ENCODE results near the gene MAP7. TPM values are rescaled to one million over a fixed set of nuclear protein-coding genes. Genes with fewer than 3 reads are reported as not detected.

MAP7 gene
- total RNA-seq, 6 donors from 2014 or later, result 18.1 to 26.6 (median 24.2) TPM

DNA sequence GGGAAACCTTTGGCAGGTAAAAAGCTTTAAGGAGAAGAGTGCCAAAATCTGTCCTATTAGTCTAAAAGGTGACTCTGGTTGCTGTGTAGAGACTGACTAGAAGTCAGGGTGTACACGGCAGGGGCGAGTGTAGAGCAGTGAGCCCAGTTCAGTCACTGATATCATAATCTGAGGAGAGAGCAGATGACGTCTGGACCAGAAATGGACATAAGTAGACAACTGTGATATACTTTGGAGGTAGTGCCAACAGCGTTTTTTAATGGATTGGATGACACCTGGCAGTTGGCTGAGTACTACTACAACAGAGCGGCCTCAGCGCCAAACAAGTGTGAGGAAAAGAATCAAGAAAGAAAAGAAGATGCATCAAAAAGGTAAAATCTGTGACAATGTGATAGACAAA is 76.0 kb downstream of the MAP7 start:
- no peak for ATAC-seq (ENCODE audit: low FRiP score in 2 of 2)
- no peak for DNase-seq
- no peak overlapping the region for H3K4me3 ChIP-seq
- TF ChIP-seq, protein P1, sequence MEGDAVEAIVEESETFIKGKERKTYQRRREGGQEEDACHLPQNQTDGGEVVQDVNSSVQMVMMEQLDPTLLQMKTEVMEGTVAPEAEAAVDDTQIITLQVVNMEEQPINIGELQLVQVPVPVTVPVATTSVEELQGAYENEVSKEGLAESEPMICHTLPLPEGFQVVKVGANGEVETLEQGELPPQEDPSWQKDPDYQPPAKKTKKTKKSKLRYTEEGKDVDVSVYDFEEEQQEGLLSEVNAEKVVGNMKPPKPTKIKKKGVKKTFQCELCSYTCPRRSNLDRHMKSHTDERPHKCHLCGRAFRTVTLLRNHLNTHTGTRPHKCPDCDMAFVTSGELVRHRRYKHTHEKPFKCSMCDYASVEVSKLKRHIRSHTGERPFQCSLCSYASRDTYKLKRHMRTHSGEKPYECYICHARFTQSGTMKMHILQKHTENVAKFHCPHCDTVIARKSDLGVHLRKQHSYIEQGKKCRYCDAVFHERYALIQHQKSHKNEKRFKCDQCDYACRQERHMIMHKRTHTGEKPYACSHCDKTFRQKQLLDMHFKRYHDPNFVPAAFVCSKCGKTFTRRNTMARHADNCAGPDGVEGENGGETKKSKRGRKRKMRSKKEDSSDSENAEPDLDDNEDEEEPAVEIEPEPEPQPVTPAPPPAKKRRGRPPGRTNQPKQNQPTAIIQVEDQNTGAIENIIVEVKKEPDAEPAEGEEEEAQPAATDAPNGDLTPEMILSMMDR (IDR thresholded peaks at IDR 0.05), result no peak
- no peak for TF ChIP-seq POLR2AphosphoS5 (IDR thresholded peaks at IDR 0.05)
- TF ChIP-seq POLR2A (IDR thresholded peaks at IDR 0.05), result no peak
- TF ChIP-seq EP300 (IDR thresholded peaks at IDR 0.05), result no peak
- H3K4me1 ChIP-seq, result peaks cover 4 to 15% (median 11%) of the 10 kb centered on the region in 4 donors
- H3K27me3 ChIP-seq, result no peaks in the 10 kb centered on the region
- no peak overlapping the region for H3K27ac ChIP-seq
- WGBS, 2 donors, result 90 to 94% methylated on average over 6 of the region's 6 CpGs
- H3K9me3 ChIP-seq, result no peaks in the 10 kb centered on the region
- H3K36me3 ChIP-seq, result no peaks in the 10 kb centered on the region

DNA sequence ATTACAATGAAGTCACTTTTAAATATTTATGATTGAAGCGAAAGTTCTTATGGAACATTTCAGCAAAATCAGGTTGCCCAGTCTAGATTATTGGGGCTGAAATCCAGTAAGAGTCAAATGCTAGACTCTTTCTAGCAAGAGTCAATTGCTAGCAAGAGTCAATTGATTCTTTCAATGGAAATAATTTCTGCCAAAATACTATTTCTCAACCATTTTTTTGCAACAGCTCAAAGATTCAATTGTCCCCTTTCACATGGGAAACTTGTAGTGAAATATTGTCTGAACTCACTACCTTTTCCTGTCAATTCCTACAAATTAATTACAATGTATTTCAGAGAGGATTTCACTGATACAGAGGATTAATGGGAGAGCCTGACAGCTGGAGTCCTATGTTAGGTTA is 78.3 kb downstream of the MAP7 start:
- no peaks in the 10 kb centered on the region for H3K36me3 ChIP-seq
- H3K27ac ChIP-seq, result no peak overlapping the region
- no peak for ATAC-seq (ENCODE audit: low FRiP score in 2 of 2)
- peaks cover 4 to 15% (median 11%) of the 10 kb centered on the region in 4 donors for H3K4me1 ChIP-seq
- 86 to 91% methylated on average over 1 of the region's 1 CpG for WGBS, 2 donors
- TF ChIP-seq, protein P1 (IDR thresholded peaks at IDR 0.05), result no peak
- TF ChIP-seq POLR2AphosphoS5 (IDR thresholded peaks at IDR 0.05) (no peak), EP300 (IDR thresholded peaks at IDR 0.05) (no peak), POLR2A (IDR thresholded peaks at IDR 0.05) (no peak)
- no peaks in the 10 kb centered on the region for H3K9me3 ChIP-seq
- H3K4me3 ChIP-seq, result no peak overlapping the region
- no peak for DNase-seq
- H3K27me3 ChIP-seq, result no peaks in the 10 kb centered on the region

DNA sequence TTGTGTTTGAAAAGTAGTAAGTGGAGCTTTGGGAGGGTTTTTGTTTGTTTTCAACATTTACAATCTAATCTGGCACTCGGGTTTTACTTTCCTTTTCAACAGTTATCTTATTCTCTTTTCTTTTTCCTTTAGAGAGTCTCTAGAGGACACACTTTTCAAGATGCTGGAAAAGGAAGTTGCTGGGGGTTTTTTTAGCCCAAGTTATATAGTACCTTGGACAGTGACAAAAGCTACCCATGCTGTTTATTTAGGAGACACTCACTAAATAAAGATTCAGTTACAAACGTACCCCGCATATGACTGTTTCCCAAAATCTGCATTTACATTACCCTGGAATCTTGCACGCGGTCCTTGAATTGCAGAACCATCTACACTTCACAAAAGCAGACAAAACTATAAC is 78.8 kb downstream of the MAP7 start:
- Histone ChIP-seq H3K36me3 (no peaks in the 10 kb centered on the region), H3K27ac (no peak overlapping the region), H3K27me3 (no peaks in the 10 kb centered on the region), H3K4me3 (no peak overlapping the region), H3K9me3 (no peaks in the 10 kb centered on the region), H3K4me1 (peaks cover 4 to 15% (median 11%) of the 10 kb centered on the region in 4 donors)
- DNase-seq, result no peak
- 33 to 48% methylated on average over 5 of the region's 5 CpGs for WGBS, 2 donors
- TF ChIP-seq POLR2A (IDR thresholded peaks at IDR 0.05) (no peak), POLR2AphosphoS5 (IDR thresholded peaks at IDR 0.05) (no peak), EP300 (IDR thresholded peaks at IDR 0.05) (no peak)
- TF ChIP-seq, protein P1 (IDR thresholded peaks at IDR 0.05), result no peak
- ATAC-seq (ENCODE audit: low FRiP score in 2 of 2), result no peak

DNA sequence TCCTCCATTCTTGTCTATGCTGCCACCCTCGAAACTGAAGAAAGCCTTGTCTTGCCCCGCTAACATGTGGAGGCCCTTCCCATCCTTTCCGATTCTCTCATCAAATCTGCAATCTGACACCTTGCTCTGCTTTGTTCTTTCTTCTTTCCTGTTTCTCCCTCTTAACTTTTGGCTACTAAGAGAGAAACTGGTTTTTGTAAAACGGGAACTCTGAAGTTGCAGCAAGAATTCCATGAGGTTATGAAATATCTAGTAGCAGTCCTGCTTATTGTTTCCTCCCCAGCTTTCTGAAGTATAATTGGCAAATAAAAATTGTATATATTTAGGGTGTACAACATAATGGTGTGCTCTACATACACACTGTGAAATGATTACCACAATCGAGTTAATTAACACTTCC is 80.2 kb downstream of the MAP7 start:
- no peaks in the 10 kb centered on the region for H3K27me3 ChIP-seq
- peak overlapping the region in 1 of 4 donors; percentile 20 for H3K27ac ChIP-seq
- TF ChIP-seq POLR2AphosphoS5 (IDR thresholded peaks at IDR 0.05) (no peak), POLR2A (IDR thresholded peaks at IDR 0.05) (no peak), EP300 (IDR thresholded peaks at IDR 0.05) (no peak)
- TF ChIP-seq, protein P1 (IDR thresholded peaks at IDR 0.05), result no peak
- WGBS, 2 donors, result 20 to 44% methylated on average over 5 of the region's 5 CpGs
- no peaks in the 10 kb centered on the region for H3K36me3 ChIP-seq
- H3K4me3 ChIP-seq, result no peak overlapping the region
- DNase-seq (no peak), ATAC-seq (ENCODE audit: low FRiP score in 2 of 2) (peak in 1 of 2 donors; percentile 54)
- peaks cover 4 to 15% (median 11%) of the 10 kb centered on the region in 4 donors for H3K4me1 ChIP-seq
- no peaks in the 10 kb centered on the region for H3K9me3 ChIP-seq

DNA sequence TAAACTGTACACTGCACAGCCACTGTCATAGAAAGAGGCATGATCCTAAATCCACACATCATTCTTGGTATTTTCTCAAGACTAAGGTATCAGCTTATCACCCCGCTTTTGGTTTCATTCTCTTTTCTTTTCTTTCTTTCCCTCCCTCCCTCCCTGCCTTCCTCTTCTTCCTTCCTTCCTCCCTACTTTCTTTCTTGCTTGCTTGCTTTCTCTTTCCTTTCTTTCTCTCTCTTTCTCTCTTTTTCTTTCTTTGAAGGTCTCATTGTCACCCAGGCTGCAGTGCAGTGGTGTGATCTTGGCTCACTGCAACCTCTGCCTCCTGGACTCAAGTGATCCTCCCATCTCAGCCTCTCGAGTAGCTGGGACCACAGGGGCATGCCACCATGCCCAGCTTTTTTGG is 81.1 kb downstream of the MAP7 start:
- peak overlapping the region in 1 of 4 donors; percentile 20 for H3K27ac ChIP-seq
- no peaks in the 10 kb centered on the region for H3K9me3 ChIP-seq
- H3K27me3 ChIP-seq, result no peaks in the 10 kb centered on the region
- TF ChIP-seq POLR2A (IDR thresholded peaks at IDR 0.05) (no peak), POLR2AphosphoS5 (IDR thresholded peaks at IDR 0.05) (no peak), EP300 (IDR thresholded peaks at IDR 0.05) (no peak)
- TF ChIP-seq, protein P1 (IDR thresholded peaks at IDR 0.05), result no peak
- no peak for ATAC-seq (ENCODE audit: low FRiP score in 2 of 2)
- H3K4me3 ChIP-seq, result no peak overlapping the region
- H3K4me1 ChIP-seq, result peaks cover 4 to 15% (median 11%) of the 10 kb centered on the region in 4 donors
- WGBS, 2 donors, result 58 to 76% methylated on average over 2 of the region's 2 CpGs
- H3K36me3 ChIP-seq, result no peaks in the 10 kb centered on the region
- no peak for DNase-seq
